GM12892 (cell line): Measurements from ENCODE around the gene HNRNPC.

Experiments
- DNase-seq: peaks from one replicate; pipeline ENCODE4 v3.0.0; 2011; ENCODE audit not compliant: insufficient read length
- FAIRE-seq: peaks from 2 replicates; lab custom pipeline; 2011; peaks lifted over from hg19 to GRCh38; lab: Jason Lieb, UNC
- POLR2A ChIP-seq: IDR thresholded peaks from 2 replicates; pipeline ENCODE4 v1.6.1; 2011; ENCODE audit warnings: low read depth, low read length, control low read depth
- POLR2AphosphoS5 ChIP-seq: IDR thresholded peaks from 2 replicates; pipeline ENCODE4 v1.6.1; 2011; ENCODE audit warnings: low read depth, low read length, control low read depth
- TAF1 ChIP-seq: IDR thresholded peaks from 2 replicates; pipeline ENCODE4 v1.6.1; 2011; ENCODE audit warnings: low read depth, mild to moderate bottlenecking, control low read depth, low read length, borderline replicate concordance

HNRNPC gene

DNA sequence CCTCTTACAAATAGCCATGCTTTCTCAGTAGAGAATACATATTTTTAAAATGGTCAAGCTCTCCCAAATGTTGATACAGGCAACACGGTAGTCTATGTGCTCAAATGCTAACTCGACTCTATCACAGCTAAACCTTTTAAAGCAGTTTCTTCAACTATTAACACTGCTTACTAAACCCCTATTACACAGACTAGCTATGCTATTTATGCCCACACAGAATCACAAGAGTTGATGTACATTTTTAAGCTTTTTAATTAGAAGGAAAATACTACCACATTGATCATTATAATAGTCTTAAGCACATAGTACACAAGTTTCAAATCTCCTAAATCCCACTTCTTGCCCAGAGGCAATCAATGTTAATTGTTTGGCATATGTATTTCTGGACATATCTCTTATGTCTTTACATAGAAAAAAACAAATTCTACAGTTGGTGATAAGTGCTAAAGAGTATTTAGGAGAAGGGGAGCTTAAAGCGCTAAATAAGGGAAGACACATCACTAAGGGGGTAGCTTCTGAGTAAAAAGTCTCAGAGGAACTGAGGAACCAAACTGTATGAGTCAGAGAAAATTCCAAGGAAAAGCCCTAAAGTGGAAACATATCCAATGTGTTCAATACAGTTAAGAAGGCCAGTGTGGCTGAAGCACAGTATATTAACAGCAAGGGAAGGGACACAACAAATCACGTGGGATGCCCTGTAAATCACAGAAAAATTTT lies 13.7 kb downstream of the HNRNPC start:
- FAIRE-seq (peak; percentile 40), DNase-seq (no peak)
- peak; percentile 65; the same call in 1 of the 2 replicates for TF ChIP-seq POLR2A
- TF ChIP-seq POLR2AphosphoS5 = no peak; the same call in none of the 2 replicates
- no peak for TF ChIP-seq TAF1

DNA sequence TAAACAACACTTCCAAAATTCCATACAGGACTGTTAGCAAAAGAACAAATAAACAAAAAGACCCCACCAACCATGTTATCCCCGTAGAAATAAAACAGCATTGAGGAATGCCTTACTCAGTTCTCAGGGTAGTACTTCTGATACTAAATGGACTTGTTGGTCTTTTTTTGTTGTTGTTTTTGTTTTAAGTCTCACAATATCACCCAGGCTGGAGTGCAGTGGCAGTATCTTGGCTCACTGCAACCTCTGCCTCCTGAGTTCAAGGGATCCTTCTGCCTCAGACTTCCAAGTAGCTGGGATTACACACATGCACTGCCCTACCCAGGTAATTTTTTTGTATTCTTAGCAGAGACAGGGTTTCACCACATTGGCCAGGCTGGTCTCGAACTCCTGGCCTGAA lies 17.1 kb downstream of the HNRNPC start:
- FAIRE-seq (no peak), DNase-seq (no peak)
- no peak for TF ChIP-seq TAF1
- TF ChIP-seq POLR2AphosphoS5 = peak; percentile 85
- peak; percentile 51; the same call in 1 of the 2 replicates for TF ChIP-seq POLR2A

DNA sequence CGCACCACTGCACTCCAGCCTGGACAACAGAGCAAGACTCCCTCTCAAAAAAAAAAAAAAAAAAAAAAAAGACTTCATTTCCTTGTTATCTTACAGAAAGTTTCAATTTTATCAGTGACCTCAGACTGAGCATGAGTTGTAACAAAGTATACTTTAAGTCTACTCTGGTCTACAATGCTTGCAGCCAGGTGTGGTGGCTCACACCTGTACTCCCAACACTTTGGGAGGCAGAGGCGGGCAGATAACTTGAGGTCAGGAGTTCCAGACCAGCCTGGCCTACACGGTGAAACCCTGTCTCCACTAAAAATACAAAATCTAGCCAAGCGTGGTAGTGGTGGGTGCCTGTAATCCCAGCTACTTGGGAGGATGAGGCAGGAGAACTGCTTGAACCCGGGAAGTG lies 18.0 kb downstream of the HNRNPC start:
- FAIRE-seq (no peak), DNase-seq (no peak)
- TF ChIP-seq POLR2A (no peak), TAF1 (no peak), POLR2AphosphoS5 (peak; percentile 44; the same call in 1 of the 2 replicates)

DNA sequence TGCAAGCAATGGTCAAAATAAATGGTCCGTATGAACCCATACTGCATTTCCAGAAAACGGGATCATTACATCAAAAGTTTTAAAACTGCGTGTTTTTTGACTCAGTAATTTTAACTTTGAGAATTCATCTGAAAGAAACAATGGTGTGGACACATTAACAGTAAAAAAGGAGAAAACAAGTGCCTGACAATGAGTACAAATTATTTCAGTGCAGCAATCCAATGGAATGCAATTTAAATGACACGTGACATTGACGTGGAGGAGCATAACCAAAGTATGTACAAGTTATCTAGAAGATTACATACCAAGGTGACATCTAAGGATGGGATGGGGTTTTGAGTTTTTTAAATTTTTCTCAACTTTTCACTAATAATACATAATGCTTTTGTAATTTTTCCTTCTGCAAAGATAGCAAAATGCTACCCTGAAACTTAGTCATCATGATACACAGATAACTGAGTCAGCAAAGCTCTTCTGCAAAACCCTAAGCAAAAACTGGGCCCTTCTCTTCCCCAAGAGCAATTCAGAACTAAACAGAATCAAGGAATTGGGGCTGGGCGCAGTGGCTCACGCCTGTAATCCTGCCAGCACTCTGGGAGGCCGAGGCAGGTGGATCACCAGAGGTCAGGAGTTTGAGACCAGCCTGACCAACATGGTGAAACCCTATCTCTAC lies 20.4 kb downstream of the HNRNPC start:
- FAIRE-seq = no peak
- no peak for DNase-seq
- TF ChIP-seq POLR2AphosphoS5 (no peak; the same call in 1 of the 2 replicates), TAF1 (no peak), POLR2A (no peak)

DNA sequence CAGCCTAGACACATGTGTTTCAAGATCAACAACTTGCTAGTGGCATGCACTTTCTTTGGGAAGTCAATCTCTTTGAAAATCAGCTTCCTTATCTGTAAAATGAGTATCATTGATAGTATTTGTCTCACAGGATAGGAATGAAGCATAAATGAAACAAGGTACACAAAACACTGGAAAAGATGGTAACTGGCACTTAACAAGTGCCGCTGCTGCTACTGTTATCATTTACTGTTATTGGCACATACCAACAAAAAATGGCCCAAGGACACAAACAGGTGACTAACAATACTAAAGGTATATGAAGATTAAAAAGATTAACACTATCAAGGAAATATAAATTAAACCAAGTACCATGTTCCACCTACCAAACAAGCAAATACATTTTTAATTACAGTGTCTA lies 20.9 kb downstream of the HNRNPC start:
- FAIRE-seq (no peak), DNase-seq (no peak)
- TF ChIP-seq POLR2AphosphoS5 (no peak), TAF1 (no peak), POLR2A (no peak; the same call in 1 of the 2 replicates)

DNA sequence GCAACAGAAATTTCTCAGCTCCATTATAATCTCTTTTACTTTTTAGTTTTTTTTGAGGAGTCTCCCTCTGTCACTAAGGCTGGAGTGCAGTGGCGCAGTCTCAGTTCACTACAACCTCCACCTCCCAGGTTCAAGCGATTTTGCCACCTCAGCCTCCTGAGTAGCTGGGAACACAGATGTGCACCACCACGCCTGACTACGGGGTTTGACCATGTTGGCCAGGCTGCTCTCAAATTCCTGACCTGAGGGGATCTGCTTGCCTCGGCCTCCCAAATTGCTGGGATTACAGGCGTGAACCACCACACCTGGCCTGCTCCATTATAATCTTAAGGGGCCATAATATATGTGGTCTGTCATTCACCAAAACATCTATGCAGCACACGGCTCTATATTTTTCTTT lies 23.4 kb downstream of the HNRNPC start:
- peak; percentile 76 for TF ChIP-seq POLR2AphosphoS5
- no peak for TF ChIP-seq TAF1
- TF ChIP-seq POLR2A = peak; percentile 69; the same call in 1 of the 2 replicates
- no peak for FAIRE-seq
- no peak for DNase-seq

DNA sequence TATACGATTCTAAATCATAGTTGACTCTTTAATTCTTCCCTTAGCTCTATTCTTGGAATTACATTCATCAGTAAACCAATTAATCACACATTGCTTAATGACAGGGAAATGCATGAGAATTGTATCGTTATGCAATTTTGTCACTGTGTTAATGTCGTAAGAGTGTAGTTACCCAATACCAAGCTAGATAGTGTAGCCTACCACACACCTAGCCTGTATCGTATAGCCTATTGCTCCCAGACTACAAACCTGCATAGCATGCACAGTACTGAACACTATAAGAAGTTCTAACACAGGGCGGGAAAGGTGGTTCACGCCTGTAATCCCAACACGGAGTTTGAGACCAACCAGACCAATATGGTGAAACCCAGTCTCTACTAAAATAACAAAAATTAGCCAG lies 24.7 kb downstream of the HNRNPC start:
- no peak for TF ChIP-seq TAF1
- TF ChIP-seq POLR2AphosphoS5 = peak; percentile 64; the same call in 1 of the 2 replicates
- peak; percentile 58 for TF ChIP-seq POLR2A

DNA sequence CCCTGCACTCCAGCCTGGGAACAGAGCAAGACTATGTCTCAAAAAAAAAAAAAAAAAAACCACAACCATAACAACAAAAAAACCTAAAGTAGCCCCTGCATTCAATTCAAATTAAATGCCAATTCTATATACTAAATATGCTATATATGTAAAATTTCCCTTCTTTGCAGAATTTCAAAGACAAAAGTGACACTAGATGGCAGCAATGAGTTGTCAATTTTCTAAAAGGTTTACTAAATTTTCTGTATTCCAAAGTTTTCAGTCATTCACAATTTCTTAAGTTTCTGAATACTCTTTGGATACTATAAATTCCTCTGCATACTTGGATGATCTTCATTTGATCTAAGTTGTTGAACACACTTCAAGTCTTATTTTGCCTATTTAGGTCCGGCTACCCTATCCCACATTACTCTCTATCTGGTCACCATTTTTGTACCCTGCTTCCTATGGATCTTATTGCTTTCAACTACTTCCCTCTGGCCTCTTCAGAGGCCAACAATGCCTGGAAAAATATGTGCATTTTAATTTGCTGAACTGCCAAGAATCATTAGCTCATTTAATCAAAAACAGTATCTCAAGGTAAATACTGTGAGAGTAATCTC lies 27.9 kb downstream of the HNRNPC start:
- FAIRE-seq = no peak
- TF ChIP-seq POLR2A (no peak), TAF1 (no peak), POLR2AphosphoS5 (0 out of 2 replicates have a peak, but pooled peaks have one; percentile 27)
- no peak for DNase-seq

More for the DNA sequence above, 24.7 kb downstream of the HNRNPC start:
- FAIRE-seq (peak; percentile 62), DNase-seq (no peak)

DNA sequence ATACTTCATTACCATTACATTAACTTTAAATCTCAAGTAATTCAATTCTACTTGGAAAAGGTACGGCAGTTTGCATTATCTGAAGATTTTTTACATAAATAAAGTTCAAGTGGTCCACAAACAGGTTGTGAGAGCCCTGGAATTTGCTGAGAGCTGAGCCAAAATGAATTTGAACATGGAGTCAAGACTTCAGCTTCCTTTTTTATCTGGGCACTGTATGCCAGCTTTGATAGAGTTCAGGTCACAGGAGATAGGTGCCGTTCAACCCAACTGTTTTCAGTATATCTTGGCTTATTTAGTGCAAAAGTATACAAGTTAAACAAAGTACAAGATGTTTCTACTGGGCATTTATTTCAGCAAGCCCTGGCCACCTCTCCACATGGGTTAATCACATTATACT lies 28.8 kb downstream of the HNRNPC start:
- TF ChIP-seq TAF1 = no peak
- TF ChIP-seq POLR2A = 0 out of 2 replicates have a peak, but pooled peaks have one; percentile 25
- DNase-seq (no peak), FAIRE-seq (no peak)

DNA sequence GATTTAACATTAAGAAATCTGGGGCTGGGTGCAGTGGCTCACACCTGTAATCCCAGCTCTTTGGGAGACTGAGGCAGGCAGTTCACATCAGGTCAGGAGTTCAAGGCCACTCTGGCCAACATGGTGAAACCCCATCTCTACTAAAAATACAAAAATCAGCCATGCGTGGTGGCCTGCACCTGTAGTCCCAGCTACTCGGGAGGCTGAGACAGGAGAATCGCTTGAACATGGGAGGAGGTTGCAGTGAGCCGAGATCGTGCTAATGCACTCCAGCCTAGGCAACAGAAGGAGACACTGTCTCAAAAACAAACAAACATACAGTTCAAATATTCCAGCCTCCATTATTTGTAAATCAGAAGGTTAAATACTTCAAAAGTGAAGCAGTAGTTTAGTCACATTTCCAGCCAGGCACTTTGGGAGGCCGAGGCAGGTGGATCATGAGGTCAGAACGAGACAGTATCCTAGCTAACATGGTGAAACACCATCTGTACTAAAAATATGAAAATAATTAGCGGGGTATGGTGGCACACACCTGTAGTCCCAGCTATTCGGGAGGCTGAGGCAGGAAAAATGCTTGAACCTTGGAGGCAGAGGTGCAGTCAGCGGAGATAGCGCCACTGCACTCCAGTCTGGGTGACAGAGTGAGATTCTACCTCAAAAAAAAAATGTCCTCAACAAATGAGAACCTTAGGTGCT lies 30.3 kb downstream of the HNRNPC start:
- DNase-seq (no peak), FAIRE-seq (no peak)
- TF ChIP-seq POLR2A (no peak), TAF1 (no peak), POLR2AphosphoS5 (0 out of 2 replicates have a peak, but pooled peaks have one; percentile 26)
